NCI-H446 treated with DMSO at 0.1 percent for 48 hours (cell line): ENCODE measurements around the gene DGKB.

ENCODE experiments used
- DNase-seq: peaks from one replicate; lab custom pipeline; 2025; lab: John Stamatoyannopoulos, UW

DGKB gene

DNA sequence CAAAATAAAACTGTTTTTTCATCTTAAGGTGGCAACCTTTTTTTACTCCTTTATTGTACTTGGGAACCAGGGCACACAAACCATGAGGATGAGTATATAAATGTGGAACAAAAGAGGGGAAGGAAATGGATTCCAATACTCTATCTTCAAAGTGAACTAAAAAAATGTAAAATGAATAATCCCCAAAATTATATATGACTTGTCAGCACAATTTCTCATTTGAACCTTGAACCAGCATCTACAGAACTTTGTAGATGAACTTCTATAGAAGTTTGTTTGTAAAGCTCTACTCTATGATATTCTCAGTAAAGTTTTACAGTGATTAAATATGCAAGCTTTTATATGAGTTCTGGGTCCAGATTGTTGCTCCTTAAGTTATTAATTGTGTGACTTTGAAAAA, 694.8 kb downstream of the DGKB start:
- DNase-seq = no peak

GRCh38 chr7:14207138-14207537, 695.4 kb downstream of the DGKB start:
- DNase-seq = no peak

DNA sequence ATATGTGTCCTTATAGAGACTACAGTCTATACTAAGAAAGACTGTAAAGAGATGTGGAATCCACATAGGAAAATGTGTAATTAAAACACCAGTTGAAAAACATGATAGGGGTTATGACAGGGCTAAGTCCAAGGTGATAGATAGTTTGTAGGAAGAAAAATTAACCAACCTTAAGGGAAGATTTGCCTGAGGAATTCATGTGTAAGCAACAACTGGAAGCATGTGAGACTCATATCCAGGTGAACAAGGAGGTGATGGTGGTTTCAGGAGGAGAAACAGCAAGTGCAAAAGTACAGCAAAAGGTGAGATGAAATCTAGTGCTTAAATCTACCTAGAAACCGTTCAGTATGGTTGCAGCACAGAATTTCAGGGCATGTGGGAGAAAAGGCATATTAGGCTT, 696.4 kb downstream of the DGKB start:
- no peak for DNase-seq

DNA sequence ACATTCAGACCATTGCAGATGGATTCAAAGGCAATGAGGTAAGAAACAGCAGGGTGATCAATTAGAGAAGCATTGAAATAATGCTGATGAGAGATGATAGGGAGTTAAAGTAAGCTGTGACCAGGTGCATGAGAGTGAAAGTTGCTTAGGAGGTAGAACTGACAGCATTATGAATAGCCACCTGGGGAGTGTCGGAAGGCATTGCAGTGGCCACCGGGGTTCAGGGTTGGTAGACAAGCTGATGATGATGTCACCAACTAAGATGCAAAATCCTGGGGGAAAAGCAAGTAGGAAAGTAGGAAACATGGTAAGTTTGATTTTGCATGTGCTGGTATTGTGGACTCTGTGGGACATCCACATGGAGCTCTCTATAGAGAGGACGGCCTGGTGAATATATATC, 701.2 kb downstream of the DGKB start:
- DNase-seq = no peak

GRCh38 chr7:14199336-14199735, 703.2 kb downstream of the DGKB start:
- no peak for DNase-seq

DNA sequence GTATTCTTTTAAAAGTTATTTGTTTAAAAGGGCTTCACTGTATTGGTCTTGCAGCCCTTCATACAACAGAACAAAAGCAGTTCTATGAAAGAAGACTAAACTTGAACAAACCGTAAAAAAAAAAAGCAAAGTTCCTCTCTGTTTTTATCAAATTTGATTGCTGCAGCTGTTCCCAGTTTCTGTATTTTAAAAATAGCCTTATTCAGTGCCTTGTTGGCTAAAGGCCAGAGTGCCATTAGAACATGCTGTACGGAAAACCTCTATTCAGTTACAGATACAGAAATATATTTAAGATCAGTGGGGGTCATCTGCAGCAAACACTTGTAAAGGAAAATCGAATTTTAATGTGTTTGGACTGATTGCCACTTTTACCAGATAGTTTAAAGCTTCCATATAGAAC, 705.3 kb downstream of the DGKB start:
- DNase-seq = peak; percentile 56

- peak; percentile 6 for DNase-seq
Observed at GRCh38 chr7:14196555-14196954, 706.0 kb downstream of the DGKB start.

GRCh38 chr7:14195871-14196270, 706.7 kb downstream of the DGKB start:
- DNase-seq = peak; percentile 14

- DNase-seq = no peak
Observed at GRCh38 chr7:14195079-14195478, 707.5 kb downstream of the DGKB start.

GRCh38 chr7:14191686-14192098, 710.9 kb downstream of the DGKB start:
- DNase-seq = peak; percentile 75

- no peak for DNase-seq
Observed at GRCh38 chr7:14184292-14184864, 718.2 kb downstream of the DGKB start.

DNA sequence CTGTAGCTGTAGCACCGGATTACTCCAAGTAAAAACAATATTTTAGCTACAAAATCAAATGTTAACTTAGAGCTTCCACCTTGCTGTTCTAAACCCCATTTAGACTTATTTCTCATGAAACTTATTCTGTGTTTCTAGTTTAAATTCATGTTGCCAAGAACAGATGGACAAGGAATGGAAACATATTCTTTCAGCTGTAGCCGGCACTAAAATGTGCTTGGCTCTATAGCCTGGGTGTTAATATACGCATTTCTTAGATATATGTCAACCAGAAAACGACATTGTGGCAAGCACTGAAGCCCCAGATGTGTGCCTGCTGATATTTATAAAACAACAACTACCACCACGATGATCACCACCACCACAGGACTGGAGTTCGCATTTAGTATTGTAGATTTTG, 722.8 kb downstream of the DGKB start:
- DNase-seq = peak; percentile 51

GRCh38 chr7:14177876-14178275, 724.7 kb downstream of the DGKB start:
- DNase-seq = no peak

GRCh38 chr7:14170872-14171271, 731.7 kb downstream of the DGKB start:
- no peak for DNase-seq

DNA sequence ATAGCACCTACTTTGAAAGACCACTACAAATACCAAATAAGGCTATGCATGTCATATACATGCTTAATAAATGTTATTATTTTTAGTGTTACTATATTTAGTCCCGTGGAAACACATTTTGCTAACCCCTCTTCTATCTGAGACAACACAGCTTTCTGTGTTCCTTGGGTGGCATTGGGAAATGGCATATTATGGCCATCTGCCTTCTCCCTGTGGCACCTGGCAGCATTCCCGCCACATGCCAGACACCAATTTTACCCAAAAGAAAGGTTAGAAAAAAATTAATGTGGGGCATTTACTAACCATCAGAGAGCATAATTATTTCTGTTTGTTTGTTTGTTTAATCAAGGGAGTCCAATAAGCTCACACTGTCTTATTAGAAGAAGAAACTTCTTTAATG, 744.4 kb downstream of the DGKB start:
- DNase-seq = peak; percentile 19

DNA sequence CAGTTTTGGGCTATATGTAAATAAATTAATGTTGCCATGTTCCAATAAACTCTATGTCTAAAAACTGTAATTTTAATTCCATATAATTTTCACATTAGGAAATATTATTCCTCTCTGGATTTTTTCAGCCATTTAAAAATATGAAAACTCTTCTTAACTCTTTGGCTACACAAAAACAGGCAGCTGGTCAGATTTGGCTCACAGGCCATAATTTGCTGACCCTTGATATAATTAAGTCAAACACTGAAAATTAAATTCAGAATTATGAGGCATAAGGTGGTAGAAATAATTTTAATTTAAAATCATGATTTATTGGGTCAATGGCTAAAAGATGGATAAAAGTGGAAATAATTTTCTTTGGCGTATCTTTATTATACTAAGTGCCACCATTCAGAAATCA, 746.1 kb downstream of the DGKB start:
- no peak for DNase-seq

GRCh38 chr7:14148974-14149373, 753.6 kb downstream of the DGKB start:
- DNase-seq = no peak

DNA sequence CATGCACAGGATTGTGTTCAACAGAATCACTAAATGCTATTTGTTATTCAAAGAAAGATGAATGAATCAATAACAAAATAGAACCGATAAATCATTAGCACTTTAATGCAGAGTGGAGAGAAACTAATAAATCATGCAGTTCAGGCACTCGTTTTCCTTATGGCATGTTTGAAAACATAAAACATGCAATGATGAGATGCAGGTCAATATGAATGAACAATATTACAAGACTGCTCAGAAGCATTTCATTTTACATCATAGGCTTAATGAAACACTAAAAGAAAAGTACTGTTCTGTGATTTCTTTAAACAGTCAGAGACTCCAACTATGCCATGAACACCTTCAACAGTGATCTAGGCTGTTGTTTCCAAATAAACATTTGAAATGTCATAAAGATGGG, 755.0 kb downstream of the DGKB start:
- DNase-seq = no peak

- no peak for DNase-seq
Observed at GRCh38 chr7:14144538-14144937, 758.0 kb downstream of the DGKB start.

DNA sequence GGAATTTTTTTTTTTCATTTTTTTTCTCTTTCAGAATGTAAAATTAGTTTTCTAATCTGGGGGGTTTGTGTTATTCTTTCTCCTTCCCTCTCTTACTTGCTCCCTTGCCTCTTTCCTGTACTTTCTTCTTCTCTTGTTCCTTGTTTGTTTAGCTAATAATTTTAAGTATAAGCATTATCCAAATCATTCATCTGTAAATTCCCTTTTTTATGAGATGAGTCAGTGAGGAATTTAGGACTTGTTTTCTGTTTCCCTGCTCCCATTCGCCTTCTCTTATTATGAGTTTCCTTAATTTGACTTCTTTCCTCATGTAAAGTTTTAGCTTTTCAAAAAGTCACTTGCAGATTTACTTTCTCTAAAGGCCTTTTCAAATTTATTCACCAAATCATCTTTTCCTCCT, 758.4 kb downstream of the DGKB start:
- no peak for DNase-seq

GRCh38 chr7:14137676-14138075, 764.9 kb downstream of the DGKB start:
- no peak for DNase-seq

GRCh38 chr7:14133752-14134151, 768.8 kb downstream of the DGKB start:
- no peak for DNase-seq

DNA sequence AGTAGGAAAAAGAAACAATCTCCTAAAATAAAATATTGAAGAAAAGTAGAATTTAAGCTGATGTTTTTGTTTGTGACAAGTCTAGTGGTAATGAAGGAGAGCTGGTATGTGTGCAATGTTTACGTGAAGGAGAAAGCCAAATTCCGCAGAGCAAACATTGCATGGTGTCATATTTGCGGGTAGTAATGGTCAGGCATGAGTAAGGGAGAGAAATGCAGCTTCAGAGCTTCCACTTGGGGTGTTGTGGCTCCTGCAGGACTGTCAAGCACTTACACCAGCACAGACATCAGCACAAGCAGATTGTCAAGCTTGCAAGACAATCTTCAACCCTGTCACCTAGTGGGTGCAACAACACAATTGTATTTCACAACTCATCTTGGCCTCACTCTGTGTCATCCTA, 776.6 kb downstream of the DGKB start:
- DNase-seq = no peak

- no peak for DNase-seq
Observed at GRCh38 chr7:14124716-14125115, 777.8 kb downstream of the DGKB start.

- no peak for DNase-seq
Observed at GRCh38 chr7:14123923-14124322, 778.6 kb downstream of the DGKB start.
